GM18507 (cell line): Measurements from ENCODE around the gene KLHL7.
"Not testable (repeated sequence)": the region's sequence is repeated elsewhere in the genome, so short reads cannot be mapped to it uniquely, and the experiment has no call there.

ENCODE experiments used
- DNase-seq: peaks from one replicate; pipeline ENCODE4 v3.0.0; 2011; ENCODE audit warnings: low read depth; ENCODE audit not compliant: insufficient read length; ENCODE audit errors: extremely low spot score
- FAIRE-seq: peaks from 2 replicates; lab custom pipeline; 2011; peaks lifted over from hg19 to GRCh38; lab: Jason Lieb, UNC

The KLHL7 gene

DNA sequence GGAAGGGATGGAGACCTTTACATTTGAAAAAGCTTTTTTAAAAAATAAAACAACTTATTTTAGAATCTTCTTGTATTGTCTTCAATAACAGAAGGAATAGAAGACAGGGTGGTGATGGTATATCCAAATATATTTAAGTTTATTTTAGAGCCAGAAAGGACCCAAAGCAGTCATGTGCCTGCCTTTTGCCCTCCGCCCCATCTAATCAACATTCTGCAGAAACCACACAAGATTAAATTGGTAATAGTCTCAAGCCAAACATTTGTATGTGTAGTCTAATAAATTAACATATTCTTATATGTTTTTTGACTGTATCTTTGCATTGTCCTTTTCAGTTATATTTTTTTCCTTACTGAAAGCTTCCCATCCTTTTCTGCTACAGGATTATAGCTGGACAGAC, 59.7 kb downstream of the KLHL7 start:
- DNase-seq = no peak
- no peak for FAIRE-seq

DNA sequence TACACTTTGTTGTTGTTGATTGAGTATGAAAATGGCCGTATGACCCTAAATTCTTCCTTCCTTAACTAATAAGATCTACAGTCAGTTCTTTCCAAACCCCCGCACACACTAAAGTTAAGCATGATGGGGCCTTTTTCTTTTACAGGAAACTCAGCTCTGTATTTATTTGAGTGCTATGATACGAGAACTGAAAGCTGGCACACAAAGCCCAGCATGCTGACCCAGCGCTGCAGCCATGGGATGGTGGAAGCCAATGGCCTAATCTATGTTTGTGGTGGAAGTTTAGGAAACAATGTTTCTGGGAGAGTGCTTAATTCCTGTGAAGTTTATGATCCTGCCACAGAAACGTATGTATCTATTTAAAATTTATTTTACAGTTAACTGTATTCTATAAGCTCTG, 62.1 kb downstream of the KLHL7 start:
- no peak for FAIRE-seq
- no peak for DNase-seq

DNA sequence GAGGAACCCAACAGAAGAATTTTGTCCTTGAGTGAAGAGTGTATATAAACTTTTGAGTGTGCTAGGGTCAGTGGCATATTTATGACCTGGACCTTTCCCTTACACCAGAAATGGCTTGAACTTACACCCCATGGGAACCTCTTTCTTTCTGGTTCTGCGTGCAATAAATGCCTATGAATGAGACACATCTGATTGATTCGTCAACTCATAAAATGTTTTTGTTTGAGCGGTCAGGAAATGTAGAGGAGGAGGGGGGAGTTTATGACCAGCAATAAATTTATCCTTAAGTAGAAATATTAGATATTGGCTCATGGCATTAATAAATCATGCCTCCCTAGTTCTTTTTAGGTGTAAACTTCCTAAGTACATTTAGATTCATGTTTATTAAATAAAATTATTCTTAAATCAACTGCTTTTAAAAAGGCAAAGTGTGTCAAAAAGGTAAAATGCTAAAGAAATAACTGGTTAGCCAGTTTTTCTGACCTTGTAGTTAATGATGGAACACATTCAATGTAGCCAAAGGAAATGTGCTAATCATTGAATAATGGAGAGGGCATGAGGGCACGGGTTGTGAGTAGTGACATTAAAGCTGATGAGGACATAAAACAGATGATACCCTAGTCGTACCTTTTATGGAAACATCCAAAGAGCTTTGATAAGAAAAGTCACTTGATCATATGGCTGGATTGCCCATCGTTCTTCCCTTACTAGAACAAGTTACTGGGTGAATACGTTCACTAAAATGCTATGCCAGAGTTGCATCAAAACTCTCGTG, 62.7 kb downstream of the KLHL7 start:
- no peak for DNase-seq
- no peak for FAIRE-seq

DNA sequence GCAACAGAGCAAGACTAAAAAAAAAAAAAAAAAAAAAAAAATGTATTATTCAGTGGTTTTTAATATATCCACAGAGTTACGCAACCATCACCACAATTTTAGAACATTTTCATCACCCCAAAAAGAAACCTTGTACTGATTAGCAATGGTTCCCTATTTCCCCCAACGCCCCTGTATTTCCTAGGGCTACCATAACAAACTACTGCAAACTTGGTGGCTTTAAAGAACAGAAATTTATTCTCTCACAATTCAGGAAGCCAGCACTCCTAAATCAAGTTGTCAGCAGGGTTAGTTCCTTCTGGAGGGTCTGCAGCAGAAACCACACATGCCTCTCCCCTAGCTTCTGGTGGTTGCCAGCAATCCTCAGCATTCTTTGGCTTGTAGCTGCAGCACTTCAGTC, 70.4 kb downstream of the KLHL7 start:
- FAIRE-seq = no peak
- no peak for DNase-seq

DNA sequence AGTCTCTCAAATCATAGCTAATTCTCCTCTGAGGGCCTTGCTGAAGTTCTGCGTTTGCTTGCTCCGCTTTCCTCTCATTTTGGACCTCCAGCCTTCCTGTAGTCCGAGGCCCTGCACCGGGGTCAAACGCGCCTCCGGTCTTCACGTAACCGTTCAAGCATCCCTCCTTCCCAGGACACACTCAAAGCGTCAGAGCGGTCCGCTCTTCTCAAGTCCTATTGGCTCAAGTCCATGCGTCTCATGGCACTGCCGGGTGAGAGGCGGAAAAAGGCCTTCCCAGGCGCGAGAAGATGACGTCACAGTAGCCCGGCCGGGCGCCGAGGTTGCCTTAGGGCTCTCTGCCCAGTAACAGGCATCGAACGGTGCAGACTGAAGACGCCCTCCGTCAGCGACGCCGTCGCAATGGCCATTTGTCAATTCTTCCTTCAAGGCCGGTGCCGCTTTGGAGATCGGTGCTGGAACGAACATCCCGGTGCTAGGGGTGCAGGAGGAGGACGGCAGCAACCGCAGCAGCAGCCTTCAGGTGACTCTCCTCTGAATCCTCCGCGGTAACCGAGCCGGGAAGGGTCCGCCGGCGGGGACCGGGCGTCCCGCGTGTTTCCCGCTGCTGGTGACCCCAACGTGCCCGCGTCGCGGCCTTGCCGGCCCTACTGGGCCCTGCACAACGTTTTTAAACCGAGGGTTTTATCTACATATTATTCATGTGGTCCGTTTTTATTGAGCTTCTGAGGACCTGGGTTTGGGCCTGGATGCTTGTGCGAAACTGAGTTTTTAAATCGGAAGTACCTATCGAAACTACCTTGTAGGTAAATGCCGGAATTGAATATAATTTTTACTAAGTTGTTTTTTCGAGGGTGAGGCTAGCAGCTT, 76.3 kb downstream of the KLHL7 start, which contains the start of gene NUP42:
Gene NUP42 (plus strand): TSS at position 365 of the 870 bp plus-strand sequence. CDS start 38 bp downstream, at position 403.
- peak; percentile 89 for DNase-seq
- peak; percentile 99 for FAIRE-seq

DNA sequence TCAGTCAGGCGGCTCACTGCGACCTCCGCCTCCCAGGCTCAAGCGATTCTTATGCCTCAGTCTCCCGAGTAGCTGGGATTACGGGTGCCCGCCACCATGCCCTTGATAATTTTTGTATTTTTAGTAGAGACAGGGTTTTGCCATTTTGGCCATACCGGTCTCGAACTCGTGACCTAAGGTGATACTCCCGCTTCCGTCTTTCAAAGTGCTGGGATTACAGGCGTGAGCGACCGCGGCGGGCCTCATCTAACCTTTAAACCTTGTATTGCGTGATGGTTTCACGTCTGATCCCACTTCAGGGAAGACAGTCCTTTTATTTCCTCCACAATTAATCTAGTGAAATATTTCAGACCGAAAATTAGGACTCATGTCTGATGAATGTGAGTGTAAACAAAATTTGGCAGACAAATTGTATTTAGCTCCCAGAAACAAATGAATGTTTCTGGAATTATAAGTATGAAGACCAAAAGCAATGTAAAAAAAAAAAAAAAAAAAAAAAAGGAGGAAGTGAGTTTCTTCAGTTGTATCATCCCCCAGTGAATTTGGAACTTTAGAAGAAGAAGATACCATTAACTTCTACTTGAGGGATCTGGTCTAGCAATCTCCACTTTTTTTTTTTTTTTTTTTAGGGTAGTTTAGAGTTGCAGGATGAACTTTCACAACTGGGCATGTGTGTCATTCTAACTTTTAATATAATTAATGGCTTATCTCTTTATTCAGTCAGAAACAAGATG, 77.9 kb downstream of the KLHL7 start:
- DNase-seq (no peak), FAIRE-seq (no peak)

DNA sequence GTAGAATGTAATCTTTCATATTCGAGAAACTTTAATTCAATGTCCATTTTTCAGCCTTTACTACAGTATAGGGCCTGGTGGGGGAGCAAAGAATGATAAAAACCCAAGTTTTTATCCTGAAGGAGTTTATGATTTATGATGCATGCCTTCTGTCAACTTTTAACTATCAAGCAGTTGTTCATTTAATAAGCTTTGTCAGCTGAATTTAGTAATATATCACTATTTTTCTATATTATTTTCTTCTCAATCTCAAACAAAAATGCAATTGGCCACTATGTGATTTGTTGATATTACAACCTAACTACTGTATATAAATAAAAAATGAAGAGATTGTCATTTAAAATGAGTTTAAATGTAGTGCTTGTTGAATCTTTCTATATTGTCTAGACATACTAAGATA, 78.7 kb downstream of the KLHL7 start:
- FAIRE-seq = no peak
- no peak for DNase-seq

DNA sequence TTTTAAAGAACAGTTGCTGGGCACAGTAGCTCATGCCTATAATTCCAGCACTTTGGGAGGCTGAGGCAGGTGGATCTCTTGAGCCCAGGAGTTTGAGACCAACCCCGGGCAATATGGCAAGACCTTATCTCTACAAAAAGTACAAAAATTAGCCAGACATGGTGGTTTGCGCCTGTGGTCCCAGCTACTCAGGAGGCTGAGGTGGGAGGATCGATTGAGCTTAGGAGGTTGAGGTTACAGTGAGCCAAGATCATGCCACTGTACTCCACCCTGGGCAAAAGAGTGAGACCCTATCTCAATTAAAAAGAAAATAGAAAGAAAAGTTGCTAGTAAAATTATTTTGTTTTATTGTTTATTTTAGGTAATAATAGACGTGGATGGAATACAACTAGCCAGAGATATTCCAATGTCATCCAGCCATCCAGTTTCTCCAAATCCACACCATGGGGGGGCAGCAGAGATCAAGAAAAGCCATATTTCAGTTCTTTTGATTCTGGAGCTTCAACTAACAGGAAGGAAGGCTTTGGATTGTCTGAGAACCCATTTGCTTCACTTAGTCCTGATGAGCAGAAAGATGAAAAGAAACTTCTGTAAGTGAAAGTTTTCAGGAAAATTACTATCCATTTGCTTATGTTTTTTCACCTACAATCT, 79.2 kb downstream of the KLHL7 start:
- DNase-seq (no peak), FAIRE-seq (peak; percentile 38)

DNA sequence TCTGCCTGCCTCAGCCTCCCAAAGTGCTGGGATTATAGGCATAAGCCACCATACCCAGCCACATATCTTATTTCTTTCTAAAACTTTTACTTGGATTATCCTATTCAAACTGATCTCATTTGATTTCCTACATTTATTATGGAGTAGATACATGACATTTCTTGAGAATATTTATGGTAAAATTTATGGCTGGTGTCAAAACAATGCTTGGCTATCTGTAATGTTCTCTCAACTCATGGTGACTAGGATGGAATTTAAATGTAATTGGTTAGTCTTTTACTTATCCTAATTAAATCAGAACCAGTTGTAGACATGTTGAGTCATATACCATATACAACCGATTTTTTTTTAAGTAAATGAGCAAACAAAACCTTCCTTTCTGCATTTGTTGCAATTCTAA, 80.4 kb downstream of the KLHL7 start:
- DNase-seq (no peak), FAIRE-seq (no peak)

DNA sequence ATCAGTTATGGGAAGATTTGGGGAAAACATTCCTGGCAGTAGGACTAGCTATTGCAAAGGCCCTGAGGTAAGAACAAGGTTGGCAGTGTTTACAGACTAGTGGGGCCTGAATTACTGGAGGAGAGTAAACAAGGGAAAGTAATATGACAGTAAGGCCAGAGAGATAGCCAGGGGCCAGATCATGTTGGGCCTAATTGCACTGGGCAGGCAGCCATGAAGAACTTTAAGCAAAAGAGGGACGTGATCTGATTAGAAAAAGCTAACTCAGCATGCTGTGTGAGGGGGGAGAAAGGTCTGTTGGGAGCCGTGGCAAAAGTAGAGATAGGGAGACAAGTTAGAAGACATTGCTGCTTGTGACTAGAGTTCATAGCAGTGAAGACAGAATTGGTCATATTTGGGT, 85.4 kb downstream of the KLHL7 start:
- DNase-seq (no peak), FAIRE-seq (no peak)

DNA sequence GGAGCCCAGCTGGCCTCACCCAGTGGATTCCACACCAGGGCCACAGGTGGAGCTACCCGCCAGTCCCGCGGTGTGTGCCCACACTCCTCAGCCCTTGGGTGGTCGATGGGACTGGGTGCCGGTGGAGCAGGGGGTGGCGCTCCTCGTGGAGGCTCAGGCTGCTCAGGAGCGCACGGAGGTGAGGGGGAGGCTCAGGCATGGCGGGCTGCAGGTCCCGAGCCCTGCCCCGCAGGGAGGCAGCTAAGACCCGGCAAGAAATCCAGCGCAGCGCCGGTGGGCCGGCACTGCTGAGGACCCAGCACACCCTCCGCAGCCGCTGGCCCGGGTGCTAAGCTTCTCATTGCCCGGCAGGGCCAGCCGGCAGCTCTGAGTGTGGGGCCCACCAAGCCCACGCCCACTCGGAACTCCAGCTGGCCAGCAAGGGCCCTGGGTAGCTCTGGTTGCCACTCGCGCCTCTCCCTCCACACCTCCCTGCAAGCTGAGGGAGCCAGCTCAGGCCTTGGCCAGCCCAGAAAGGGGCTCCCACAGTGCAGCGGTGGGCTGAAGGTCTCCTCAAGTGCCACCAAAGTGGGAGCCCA, 88.2 kb downstream of the KLHL7 start:
- not testable (repeated sequence) for FAIRE-seq, DNase-seq

DNA sequence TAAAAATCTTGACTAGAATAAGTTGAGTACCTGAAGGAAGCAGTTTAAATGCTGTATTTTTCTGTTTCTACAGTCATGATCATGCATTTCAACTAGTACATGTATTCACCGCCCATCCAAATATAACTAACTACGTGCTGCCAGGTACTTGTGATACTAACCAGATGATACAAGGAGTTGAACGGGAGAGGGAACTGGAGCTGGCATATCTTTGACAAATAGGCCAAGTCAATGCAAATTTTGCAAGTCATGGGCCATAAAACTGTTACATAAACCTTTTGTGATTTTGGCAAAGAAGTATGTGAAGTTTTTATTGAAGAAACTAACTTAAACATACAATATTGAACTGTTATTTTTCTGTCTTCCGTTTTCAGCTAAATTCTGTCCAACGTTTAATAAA, 90.7 kb downstream of the KLHL7 start:
- FAIRE-seq = no peak
- no peak for DNase-seq

DNA sequence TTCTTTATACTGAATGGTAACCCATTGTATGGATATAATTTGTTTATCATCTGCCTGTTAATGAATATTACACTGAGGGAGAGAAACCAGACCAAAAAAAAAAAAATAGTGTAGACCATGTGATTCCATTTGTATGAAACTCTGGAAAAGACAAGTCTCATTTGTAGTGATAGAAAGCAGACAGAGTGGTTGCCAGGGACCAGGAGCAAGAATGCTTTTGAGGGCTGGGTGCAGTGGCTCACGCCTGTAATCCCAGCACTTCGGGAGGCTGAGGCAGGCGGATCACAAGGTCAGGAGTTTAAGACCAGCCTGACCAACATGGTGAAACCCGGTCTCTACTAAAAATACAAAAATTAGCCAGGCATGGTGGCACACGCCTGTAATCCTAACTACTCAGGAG, 92.2 kb downstream of the KLHL7 start:
- DNase-seq, FAIRE-seq: not testable (repeated sequence)

DNA sequence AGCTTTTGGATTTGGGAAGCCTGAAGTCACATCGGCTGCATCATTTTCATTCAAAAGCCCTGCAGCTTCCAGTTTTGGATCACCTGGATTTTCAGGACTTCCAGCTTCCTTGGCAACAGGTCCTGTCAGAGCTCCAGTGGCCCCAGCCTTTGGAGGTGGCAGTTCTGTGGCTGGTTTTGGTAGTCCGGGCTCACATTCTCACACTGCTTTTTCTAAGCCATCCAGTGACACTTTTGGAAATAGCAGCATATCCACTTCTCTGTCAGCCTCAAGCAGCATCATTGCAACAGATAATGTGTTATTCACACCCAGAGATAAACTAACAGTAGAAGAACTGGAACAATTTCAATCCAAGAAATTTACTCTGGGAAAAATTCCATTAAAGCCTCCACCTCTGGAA, 94.7 kb downstream of the KLHL7 start:
- DNase-seq = no peak
- FAIRE-seq = no peak

DNA sequence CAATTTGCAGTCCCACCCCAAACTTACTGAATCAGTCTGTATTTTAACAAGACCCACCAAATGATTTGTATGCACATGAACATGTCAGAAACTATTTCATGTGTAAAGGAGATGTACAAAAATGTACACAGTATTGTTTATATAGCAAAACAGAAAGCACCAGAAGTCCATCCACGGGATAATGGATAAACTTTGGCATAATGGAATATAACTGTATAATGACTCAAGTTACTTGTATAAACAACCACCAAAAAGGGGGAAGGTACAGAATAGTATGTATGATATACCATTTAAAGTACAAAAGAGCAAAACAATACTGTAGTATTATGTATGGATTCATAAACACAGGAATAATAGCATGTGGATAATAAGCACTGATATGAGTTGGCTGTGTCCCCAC, 98.7 kb downstream of the KLHL7 start:
- DNase-seq (no peak), FAIRE-seq (no peak)

DNA sequence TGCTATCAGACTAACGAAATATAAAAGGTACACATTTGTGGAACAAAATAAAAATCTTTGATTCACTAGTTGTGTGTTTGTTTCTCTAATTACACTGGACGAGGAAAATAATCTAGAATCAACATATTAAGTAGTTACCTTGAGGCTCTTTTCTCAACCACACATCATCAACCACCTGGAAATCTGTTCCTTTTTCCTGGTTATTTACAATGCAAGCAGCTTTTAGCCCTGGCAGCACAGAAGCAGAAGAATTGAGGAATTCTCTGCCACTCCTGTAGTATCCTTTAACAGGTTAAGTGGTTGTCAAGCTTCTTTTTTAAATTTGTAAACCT, 100.0 kb downstream of the KLHL7 start:
- FAIRE-seq (no peak), DNase-seq (no peak)

DNA sequence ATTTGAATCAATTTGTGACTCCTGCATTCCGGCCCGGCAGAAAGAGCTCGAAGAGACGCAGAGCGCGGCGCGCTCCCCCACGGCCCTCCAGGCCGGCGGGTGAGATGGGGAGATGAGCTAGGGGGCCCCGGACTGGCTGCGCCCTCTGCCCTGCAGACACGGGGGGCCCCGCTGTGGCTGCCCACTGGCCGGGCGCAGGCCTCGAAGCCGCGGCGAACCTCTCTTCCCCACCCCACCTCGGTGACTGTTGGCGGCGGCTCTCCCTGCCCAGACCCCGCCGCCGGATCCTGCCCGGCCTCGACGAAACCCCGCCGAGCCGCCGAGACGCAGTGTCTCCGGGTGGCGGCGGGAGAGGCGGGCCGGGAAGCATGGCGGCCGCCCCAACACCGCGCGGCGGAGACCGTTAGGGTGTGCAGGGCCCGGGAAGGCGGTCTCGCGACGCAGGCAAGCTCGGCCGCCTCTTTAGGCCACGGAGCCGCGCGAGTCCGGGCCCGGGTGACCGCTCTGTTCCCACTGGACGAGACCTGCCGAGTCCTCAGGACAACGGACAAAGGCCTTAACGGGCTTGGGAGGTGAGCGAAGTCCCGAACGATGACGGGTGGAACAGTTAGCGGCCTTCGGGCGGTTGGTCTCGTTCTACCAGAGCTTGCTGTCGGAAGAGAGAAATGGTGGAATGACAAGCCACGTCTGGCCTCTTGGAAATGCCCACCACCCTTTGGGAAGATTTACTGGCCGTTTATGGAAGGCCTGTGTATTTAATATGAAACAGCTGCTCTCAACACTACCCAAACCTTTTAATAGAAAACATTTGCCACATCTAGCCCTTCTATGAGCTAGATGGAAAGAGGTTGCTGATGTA, 100.6 kb downstream of the KLHL7 start:
- DNase-seq (no peak), FAIRE-seq (no peak)

DNA sequence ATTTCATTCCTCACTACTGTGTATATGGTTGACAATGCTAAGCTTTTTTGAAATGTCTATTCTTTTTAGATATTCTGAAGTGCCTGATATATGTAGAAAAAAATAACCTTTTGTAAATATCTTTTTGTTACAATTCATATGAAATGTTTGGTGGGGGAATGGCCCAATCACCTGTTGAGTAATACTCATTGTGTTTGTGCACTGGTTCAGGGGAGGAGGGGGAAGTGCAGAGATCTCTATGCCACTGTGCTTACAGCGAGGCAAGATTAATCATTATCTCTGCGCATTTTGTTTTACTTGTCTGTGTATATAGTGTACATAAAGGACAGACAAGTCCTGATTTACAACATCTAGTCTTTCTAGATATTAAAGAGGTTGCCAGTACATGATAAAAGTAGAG, 101.4 kb downstream of the KLHL7 start:
- DNase-seq (no peak), FAIRE-seq (no peak)

DNA sequence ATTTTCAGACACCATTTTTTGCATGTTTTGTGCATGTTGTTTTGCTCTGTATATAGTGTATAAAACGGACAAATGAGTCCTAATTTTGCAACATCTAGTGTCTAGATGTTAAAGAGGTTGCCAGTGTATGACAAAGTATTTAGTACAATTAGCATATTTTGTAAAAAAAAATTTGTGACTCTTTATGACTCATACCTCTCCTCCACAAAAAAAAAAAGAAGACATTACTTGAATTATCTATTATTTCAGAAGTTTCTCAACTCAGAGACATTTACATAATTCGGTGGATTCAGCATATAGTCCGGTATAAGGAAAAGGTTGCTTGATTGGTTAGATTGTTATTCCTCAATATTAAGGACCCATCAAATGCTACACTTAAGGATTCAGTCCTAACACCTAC, 102.3 kb downstream of the KLHL7 start:
- DNase-seq = no peak
- FAIRE-seq = no peak
